K562 (cell line): Measurements from ENCODE around the gene ARHGEF7. TPM values are rescaled to one million over a fixed set of nuclear protein-coding genes. Genes with fewer than 3 reads are reported as not detected.

Source experiments
- ATAC-seq: fragments of 200-7000 bp; cut with Tn5 transposase; 3 replicates; pipeline ENCODE4 v1.9.1; 2020; ENCODE audit warnings: moderate library complexity
- Bru-seq: library from RNA; stranded (reverse); fragments of 400-500 nt; gene quantifications from one replicate; lab custom pipeline; 2021; lab: Mats Ljungman, UMichigan
- BruChase-seq, 2 experiments: library from RNA; stranded (reverse); fragments of 400-500 nt; gene quantifications; one replicate each; lab custom pipeline; 2021; lab: Mats Ljungman, UMichigan
- BruUV-seq: library from RNA; stranded (reverse); fragments of 400-500 nt; replicated peaks from 2 replicates; lab custom pipeline; 2021; lab: Mats Ljungman, UMichigan
- CTCF ChIA-PET: fragments of 300-600 bp; formaldehyde crosslinking; extraction: SDS; loops from one replicate; lab custom pipeline; 2021; ENCODE audit warnings: low intra/inter-chr PET ratio; lab: Yijun Ruan, JAX
- POLR2A ChIA-PET: fragments of 300-600, 350-650 bp; sonication (Branson Sonifier 250); formaldehyde crosslinking; extraction: SDS; loops from one replicate; lab custom pipeline; 2021; ENCODE audit warnings: antibody characterized with exemption, inconsistent platforms; lab: Yijun Ruan, JAX
- DNase-seq, 4 experiments: peaks; one replicate each; pipeline versions ENCODE4 v3.0.0 to v3.0.0-alpha.2; 2011 to 2018; ENCODE audit warnings: low spot score in 3 of 4, mixed read lengths in 3 of 4; ENCODE audit errors: extremely low read depth in 1 of 4
- FAIRE-seq: peaks from 2 replicates; lab custom pipeline; 2011; peaks lifted over from hg19 to GRCh38; lab: Jason Lieb, UNC
- H2AFZ ChIP-seq: 2 replicates; pipeline ENCODE4 v1.6.0; 2011; ENCODE audit warnings: low read depth, low read length, control low read depth, inconsistent platforms
- H3K27ac ChIP-seq: fragments of 200-600 bp; 3 replicates; pipeline ENCODE4 v1.8.0; 2011; ENCODE audit warnings: low read depth, mild to moderate bottlenecking, control low read depth, inconsistent platforms, low read length, moderate library complexity, mixed read lengths; ENCODE audit errors: extremely low read depth
- H3K27me3 ChIP-seq, 2 experiments: fragments of 300-600 bp in 1 of 2; 2 replicates in 1 of 2; 3 replicates in 1 of 2; pipeline versions ENCODE4 v1.6.0 to v1.8.0; 2011; ENCODE audit warnings: inconsistent platforms in 2 of 2, low read length in 2 of 2, mild to moderate bottlenecking in 1 of 2, mixed read lengths in 1 of 2, moderate library complexity in 1 of 2; ENCODE audit not compliant: control insufficient read depth in 2 of 2, insufficient read depth in 2 of 2
- H3K36me3 ChIP-seq: fragments of 300-600 bp; 3 replicates; pipeline ENCODE4 v1.8.0; 2011; ENCODE audit warnings: mild to moderate bottlenecking, low read length, inconsistent platforms; ENCODE audit not compliant: control insufficient read depth, insufficient read depth
- H3K4me1 ChIP-seq, 2 experiments: fragments of 200-600 bp in 1 of 2; replicated peaks in 1 of 2; 2 replicates in 1 of 2; 3 replicates in 1 of 2; pipeline versions ENCODE4 v1.5.1 to v1.8.0; 2011; ENCODE audit warnings: inconsistent platforms in 2 of 2, low read length in 2 of 2, mild to moderate bottlenecking in 1 of 2, mixed read lengths in 1 of 2, moderate library complexity in 1 of 2; ENCODE audit not compliant: control insufficient read depth in 2 of 2, insufficient read depth in 2 of 2
- H3K4me2 ChIP-seq: 2 replicates; pipeline ENCODE4 v1.6.1; 2011; ENCODE audit warnings: low read length, control low read depth, inconsistent platforms, mixed read lengths; ENCODE audit not compliant: insufficient read depth
- H3K4me3 ChIP-seq: fragments of 200-600 bp; sonication (generic), shearing (Covaris generic); 2 replicates; pipeline ENCODE4 v1.5.1; 2016; ENCODE audit warnings: control low read depth, inconsistent platforms
- H3K79me2 ChIP-seq: fragments of 200-600 bp; 3 replicates; pipeline ENCODE4 v1.8.0; 2011; ENCODE audit warnings: low read length, inconsistent platforms; ENCODE audit not compliant: control insufficient read depth, insufficient read depth
- H3K9ac ChIP-seq, 2 experiments: 2 replicates each; pipeline versions ENCODE4 v1.6.0 to v1.6.1; 2011; ENCODE audit warnings: low read depth in 2 of 2, low read length in 2 of 2, control low read depth in 1 of 2, inconsistent platforms in 1 of 2, mild to moderate bottlenecking in 1 of 2, mixed read lengths in 1 of 2; ENCODE audit not compliant: insufficient read depth in 1 of 2
- H3K9me1 ChIP-seq: one replicate; pipeline ENCODE4 v1.6.0; 2011; ENCODE audit warnings: inconsistent platforms, mild to moderate bottlenecking, low read length, moderate library complexity; ENCODE audit not compliant: control insufficient read depth, insufficient read depth
- H3K9me3 ChIP-seq: replicated peaks from 2 replicates; pipeline ENCODE4 v1.5.1; 2011; ENCODE audit warnings: low read depth, low read length, inconsistent platforms; ENCODE audit not compliant: control insufficient read depth, insufficient read depth
- H4K20me1 ChIP-seq: replicated peaks from 2 replicates; pipeline ENCODE4 v1.6.1; 2011; ENCODE audit warnings: low read length, inconsistent platforms, mixed read lengths; ENCODE audit not compliant: control insufficient read depth, insufficient read depth
- MEF2A ChIP-seq: IDR thresholded peaks from 2 replicates; pipeline ENCODE4 v1.6.1; 2011; ENCODE audit warnings: low read depth, mild to moderate bottlenecking, low read length, moderate library complexity; ENCODE audit not compliant: control insufficient read depth
- SMARCA4 ChIP-seq: fragments of 450-650 bp; IDR thresholded peaks from 2 replicates; pipeline ENCODE4 v1.6.1; 2016
- ZNF274 ChIP-seq: IDR thresholded peaks from 2 replicates; pipeline ENCODE4 v1.6.1; 2011; ENCODE audit warnings: low read depth, mild to moderate bottlenecking, low read length, moderate library complexity, borderline replicate concordance
- ZNF3 ChIP-seq: fragments of 250-450 bp; sonication (Bioruptor Pico); IDR thresholded peaks from 2 replicates; pipeline ENCODE4 v1.5.0; 2021; ENCODE audit warnings: mild to moderate bottlenecking, moderate library complexity
- ZNF551 ChIP-seq: fragments of 250-450 bp; sonication (Bioruptor Pico); IDR thresholded peaks from 2 replicates; pipeline ENCODE4 v1.5.0; 2021; ENCODE audit warnings: mild to moderate bottlenecking, moderate library complexity
- WGBS: fragments of 100-300 bp; shearing (Covaris generic); methylation state at CpG from one replicate; pipeline ENCODE4 v1.1.6; 2016; ENCODE audit warnings: low coverage, mixed read lengths; ENCODE audit not compliant: insufficient coverage; ENCODE audit errors: missing lambda C conversion rate; 5-methylcytosine and 5-hydroxymethylcytosine counted together
- in situ Hi-C: fragments of 300-500 bp; cut with MboI; formaldehyde crosslinking; loops from 4 replicates; pipeline ENCODE4 v1.15.0; 2018; ENCODE audit warnings: inconsistent platforms, mixed read lengths
- intact Hi-C: fragments of 100-400 bp; cut with micrococcal nuclease; formaldehyde crosslinking; loops from 2 replicates; pipeline ENCODE4 v1.14.2; 2022
- long read RNA-seq, 3 experiments: library from polyadenylated mRNA in 2 of 3; library from RNA in 1 of 3; unstranded in 2 of 3; stranded (forward) in 1 of 3; transcript quantifications; one replicate each; pipeline ENCODE4 v2.0.0, GENCODE V29; 2019 to 2022
- polyA minus RNA-seq, 3 experiments: library from RNA; depleted of rRNA, polyadenylated mRNA; stranded (reverse); fragments of >200 nt; gene quantifications; 2 replicates each; pipeline ENCODE4 v1.2.3, GENCODE V29; 2011
- polyA plus RNA-seq, 8 experiments: library from polyadenylated mRNA; depleted of rRNA in 4 of 8; stranded (reverse) in 5 of 8; unstranded in 3 of 8; fragments of >200 nt; fragmentation: Nextera tagmentation in 2 of 8; fragmentation: Illumina TruSeq in 1 of 8; extraction: Ambion mirVana in 2 of 8; extraction: Trizol in 1 of 8; gene quantifications; 2 replicates each; pipeline versions ENCODE4 v1.2.1 to v1.2.3, GENCODE V29; 2011 to 2014; ENCODE audit warnings: inconsistent platforms in 1 of 8, missing spikeins in 1 of 8
- total RNA-seq, 7 experiments: library from RNA; depleted of rRNA in 6 of 7; stranded (reverse); fragments of >200 nt in 6 of 7; fragmentation: Illumina TruSeq in 2 of 7; extraction: Trizol in 2 of 7; gene quantifications; 2 replicates each; pipeline versions ENCODE4 v1.2.1 to v1.2.3, GENCODE V29; 2011 to 2021; ENCODE audit warnings: low replicate concordance in 1 of 7
- TF ChIP-seq, protein P1 (sequence below): sonication (generic); formaldehyde crosslinking; IDR thresholded peaks from 2 replicates; pipeline ENCODE4 v1.8.0; 2022; ENCODE audit warnings: mild to moderate bottlenecking, low read depth, missing genetic modification reagents
- TF ChIP-seq, protein P2 (sequence below): fragments of 250-450 bp; sonication (Bioruptor Pico); IDR thresholded peaks from 2 replicates; pipeline ENCODE4 v1.5.0; 2021
- TF ChIP-seq, protein P3 (sequence below): sonication (generic); formaldehyde crosslinking; IDR thresholded peaks from 2 replicates; pipeline ENCODE4 v1.8.1; 2023; ENCODE audit warnings: mild to moderate bottlenecking, missing genetic modification reagents

ARHGEF7 gene, protein sequence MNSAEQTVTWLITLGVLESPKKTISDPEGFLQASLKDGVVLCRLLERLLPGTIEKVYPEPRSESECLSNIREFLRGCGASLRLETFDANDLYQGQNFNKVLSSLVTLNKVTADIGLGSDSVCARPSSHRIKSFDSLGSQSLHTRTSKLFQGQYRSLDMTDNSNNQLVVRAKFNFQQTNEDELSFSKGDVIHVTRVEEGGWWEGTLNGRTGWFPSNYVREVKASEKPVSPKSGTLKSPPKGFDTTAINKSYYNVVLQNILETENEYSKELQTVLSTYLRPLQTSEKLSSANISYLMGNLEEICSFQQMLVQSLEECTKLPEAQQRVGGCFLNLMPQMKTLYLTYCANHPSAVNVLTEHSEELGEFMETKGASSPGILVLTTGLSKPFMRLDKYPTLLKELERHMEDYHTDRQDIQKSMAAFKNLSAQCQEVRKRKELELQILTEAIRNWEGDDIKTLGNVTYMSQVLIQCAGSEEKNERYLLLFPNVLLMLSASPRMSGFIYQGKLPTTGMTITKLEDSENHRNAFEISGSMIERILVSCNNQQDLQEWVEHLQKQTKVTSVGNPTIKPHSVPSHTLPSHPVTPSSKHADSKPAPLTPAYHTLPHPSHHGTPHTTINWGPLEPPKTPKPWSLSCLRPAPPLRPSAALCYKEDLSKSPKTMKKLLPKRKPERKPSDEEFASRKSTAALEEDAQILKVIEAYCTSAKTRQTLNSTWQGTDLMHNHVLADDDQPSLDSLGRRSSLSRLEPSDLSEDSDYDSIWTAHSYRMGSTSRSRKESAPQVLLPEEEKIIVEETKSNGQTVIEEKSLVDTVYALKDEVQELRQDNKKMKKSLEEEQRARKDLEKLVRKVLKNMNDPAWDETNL
- 92.8 and 112 TPM in 2 replicates for total RNA-seq (2011; cell fraction: chromatin; rRNA removed; ENCODE audit: low replicate concordance)
- total RNA-seq (2011; cell fraction: nucleolus; rRNA removed): 40.5 and 45.3 TPM in 2 replicates
- total RNA-seq (2011; cell fraction: nucleoplasm; rRNA removed): 58.2 and 65.3 TPM in 2 replicates
- total RNA-seq (2014; rRNA removed) (16.6 and 17.2 TPM in 2 replicates), total RNA-seq (2014; rRNA removed; fragmentation: Illumina TruSeq; extraction: Trizol) (12.0 and 12.2 TPM in 2 replicates), total RNA-seq (2015; rRNA removed; fragmentation: Illumina TruSeq; extraction: Trizol) (19.0 and 20.8 TPM in 2 replicates), total RNA-seq (2021) (26.8 and 31.2 TPM in 2 replicates), polyA plus RNA-seq (2011; rRNA removed) (18.2 and 23.0 TPM in 2 replicates), polyA plus RNA-seq (2014; fragmentation: Illumina TruSeq; extraction: Trizol) (20.7 and 21.8 TPM in 2 replicates), polyA plus RNA-seq (2014; fragmentation: Nextera tagmentation; extraction: Ambion mirVana) (1 to 10 TPM; 2.1 to 2.5 TPM), polyA plus RNA-seq (2014; rRNA removed) (16.6 and 17.5 TPM in 2 replicates), polyA minus RNA-seq (2011; rRNA and poly(A)+ RNA removed) (24.3 and 26.2 TPM in 2 replicates), Bru-seq, nascent RNA (percentile 74 among the genes with signal in this experiment), BruChase-seq, experiment 1, labeled RNA remaining after a 2-hour chase (percentile 78 among the genes with signal in this experiment), BruChase-seq, experiment 2, labeled RNA remaining after a 6-hour chase (percentile 79 among the genes with signal in this experiment)
- polyA plus RNA-seq (2011; cell fraction: cytosol; rRNA removed): 7.8 and 12.7 TPM in 2 replicates
- polyA plus RNA-seq (2011; cell fraction: nucleus; rRNA removed): 129 and 143 TPM in 2 replicates
- 19.3 and 20.6 TPM in 2 replicates for polyA plus RNA-seq (2012)
- polyA minus RNA-seq (2011; cell fraction: cytosol; rRNA and poly(A)+ RNA removed): 8.5 and 13.3 TPM in 2 replicates
- 60.0 and 84.2 TPM in 2 replicates for polyA minus RNA-seq (2011; cell fraction: nucleus; rRNA and poly(A)+ RNA removed)
- long read RNA-seq, experiment 1, partial matches to known transcripts: 24 of 30 reads
- long read RNA-seq, experiment 1, other reads (novel, unspliced or antisense): 6 of 30 reads
- long read RNA-seq, experiment 2, partial matches to known transcripts: 6 of 28 reads
- long read RNA-seq, experiment 2, other reads (novel, unspliced or antisense): 22 of 28 reads
- long read RNA-seq, experiment 3, partial matches to known transcripts: 4 of 8 reads
- long read RNA-seq, experiment 3, other reads (novel, unspliced or antisense): 4 of 8 reads

DNA sequence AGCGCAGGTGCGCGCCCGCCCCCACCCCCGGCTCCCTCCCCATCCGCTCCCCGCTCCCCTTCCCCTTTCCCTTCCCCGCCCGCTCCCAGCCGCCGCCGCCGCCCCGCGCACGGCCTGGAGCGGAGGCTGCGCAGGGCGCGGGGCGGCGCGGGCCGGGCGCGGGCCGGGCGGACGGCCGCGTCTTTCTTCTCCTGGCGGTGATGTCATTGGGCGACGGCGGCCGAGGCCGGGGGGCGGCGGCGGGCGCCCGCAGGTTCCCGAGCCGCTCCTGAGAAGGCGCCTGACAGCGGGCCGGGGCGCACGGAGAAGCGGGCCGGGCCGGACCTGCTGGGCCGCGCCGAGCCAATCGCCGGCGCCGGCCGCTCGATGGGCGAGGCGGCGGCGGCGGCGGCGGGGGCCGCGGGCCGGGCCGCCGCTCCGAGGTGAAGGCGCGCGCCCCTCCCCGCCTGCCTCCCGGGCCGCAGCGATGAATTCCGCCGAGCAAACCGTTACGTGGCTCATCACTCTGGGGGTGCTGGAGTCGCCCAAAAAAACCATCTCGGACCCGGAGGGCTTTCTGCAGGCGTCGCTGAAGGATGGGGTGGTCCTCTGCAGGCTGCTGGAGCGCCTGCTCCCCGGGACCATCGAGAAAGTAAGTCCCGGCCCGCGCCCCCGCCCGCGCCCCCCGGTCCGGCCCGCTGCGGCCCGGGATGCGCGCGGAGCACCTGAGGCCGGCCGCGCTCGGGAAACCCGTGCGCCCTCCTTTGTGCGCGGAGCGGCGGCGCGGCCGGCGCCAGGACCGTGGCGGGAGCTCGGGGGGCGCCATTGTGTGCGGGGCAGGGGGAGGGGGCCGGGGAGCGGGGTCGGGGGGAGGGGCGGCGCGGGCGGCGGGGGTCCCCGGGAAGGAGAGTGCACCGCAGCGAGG lies at the start of gene ARHGEF7:
TSS of gene ARHGEF7 (plus strand) at position 250 of the 904 bp plus-strand sequence. CDS start at position 467, 217 bp downstream.
- CTCF ChIA-PET: no interaction called here
- Histone ChIP-seq H3K4me2 (peak within 1 kb of the TSS; percentile 18; the same call in 1 of the 2 replicates), H3K27ac (no peak within 1 kb of the TSS), H3K27me3 (peaks cover 36 to 47% of the 10 kb centered on the region in 2 experiments), H3K4me1 (peaks cover 0 to 14% of the 10 kb centered on the region in 2 experiments; a peak in 2 of 5 replicates), H3K79me2 (no peaks in the 10 kb centered on the region), H2AFZ (no peak within 1 kb of the TSS), H3K4me3 (peak within 1 kb of the TSS; percentile 10; the same call in 1 of the 2 replicates), H3K9me1 (no peaks in the 10 kb centered on the region), H3K9me3 (no peaks in the 10 kb centered on the region), H3K36me3 (no peaks in the 10 kb centered on the region), H3K9ac (no peak within 1 kb of the TSS), H4K20me1 (no peaks in the 10 kb centered on the region; the same call in 1 of the 2 replicates)
- FAIRE-seq: no peak
- ATAC-seq: peak; percentile 49; the same call in 1 of the 3 replicates
- 0% methylated on average over 4 of the region's 137 CpGs for WGBS
- intact Hi-C loops (no loop called here), in situ Hi-C loops (no loop called here)
- POLR2A ChIA-PET: no interaction called here
- DNase-seq: peak in 2 of 4 experiments; percentile 40 to 41
- BruUV-seq: no TSS peak
- no peak for TF ChIP-seq SMARCA4
- TF ChIP-seq, protein P1, sequence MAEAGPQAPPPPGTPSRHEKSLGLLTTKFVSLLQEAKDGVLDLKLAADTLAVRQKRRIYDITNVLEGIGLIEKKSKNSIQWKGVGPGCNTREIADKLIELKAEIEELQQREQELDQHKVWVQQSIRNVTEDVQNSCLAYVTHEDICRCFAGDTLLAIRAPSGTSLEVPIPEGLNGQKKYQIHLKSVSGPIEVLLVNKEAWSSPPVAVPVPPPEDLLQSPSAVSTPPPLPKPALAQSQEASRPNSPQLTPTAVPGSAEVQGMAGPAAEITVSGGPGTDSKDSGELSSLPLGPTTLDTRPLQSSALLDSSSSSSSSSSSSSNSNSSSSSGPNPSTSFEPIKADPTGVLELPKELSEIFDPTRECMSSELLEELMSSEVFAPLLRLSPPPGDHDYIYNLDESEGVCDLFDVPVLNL (CRISPR knock-in tag): no peak
- no peak for TF ChIP-seq ZNF551 (CRISPR knock-in tag)
- TF ChIP-seq ZNF274: no peak
- no peak for TF ChIP-seq MEF2A
- TF ChIP-seq, protein P2, sequence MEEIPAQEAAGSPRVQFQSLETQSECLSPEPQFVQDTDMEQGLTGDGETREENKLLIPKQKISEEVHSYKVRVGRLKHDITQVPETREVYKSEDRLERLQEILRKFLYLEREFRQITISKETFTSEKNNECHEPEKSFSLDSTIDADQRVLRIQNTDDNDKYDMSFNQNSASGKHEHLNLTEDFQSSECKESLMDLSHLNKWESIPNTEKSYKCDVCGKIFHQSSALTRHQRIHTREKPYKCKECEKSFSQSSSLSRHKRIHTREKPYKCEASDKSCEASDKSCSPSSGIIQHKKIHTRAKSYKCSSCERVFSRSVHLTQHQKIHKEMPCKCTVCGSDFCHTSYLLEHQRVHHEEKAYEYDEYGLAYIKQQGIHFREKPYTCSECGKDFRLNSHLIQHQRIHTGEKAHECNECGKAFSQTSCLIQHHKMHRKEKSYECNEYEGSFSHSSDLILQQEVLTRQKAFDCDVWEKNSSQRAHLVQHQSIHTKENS (CRISPR knock-in tag): no peak
- TF ChIP-seq ZNF3 (CRISPR knock-in tag): no peak
- TF ChIP-seq, protein P3, sequence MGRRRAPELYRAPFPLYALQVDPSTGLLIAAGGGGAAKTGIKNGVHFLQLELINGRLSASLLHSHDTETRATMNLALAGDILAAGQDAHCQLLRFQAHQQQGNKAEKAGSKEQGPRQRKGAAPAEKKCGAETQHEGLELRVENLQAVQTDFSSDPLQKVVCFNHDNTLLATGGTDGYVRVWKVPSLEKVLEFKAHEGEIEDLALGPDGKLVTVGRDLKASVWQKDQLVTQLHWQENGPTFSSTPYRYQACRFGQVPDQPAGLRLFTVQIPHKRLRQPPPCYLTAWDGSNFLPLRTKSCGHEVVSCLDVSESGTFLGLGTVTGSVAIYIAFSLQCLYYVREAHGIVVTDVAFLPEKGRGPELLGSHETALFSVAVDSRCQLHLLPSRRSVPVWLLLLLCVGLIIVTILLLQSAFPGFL (CRISPR knock-in tag): no peak
